AG09319 (cell line): ENCODE data around the gene SMAD5.

ENCODE experiments used
- DNase-seq: peaks from one replicate; pipeline ENCODE4 v3.0.0-alpha.2; 2010; ENCODE audit warnings: low read depth; ENCODE audit errors: extremely low read depth
- TF ChIP-seq, protein P1 (sequence below): IDR thresholded peaks from 2 replicates; pipeline ENCODE4 v1.5.1; 2011; ENCODE audit warnings: low read depth, mild to moderate bottlenecking, inconsistent platforms, low read length, moderate library complexity

The SMAD5 gene

DNA sequence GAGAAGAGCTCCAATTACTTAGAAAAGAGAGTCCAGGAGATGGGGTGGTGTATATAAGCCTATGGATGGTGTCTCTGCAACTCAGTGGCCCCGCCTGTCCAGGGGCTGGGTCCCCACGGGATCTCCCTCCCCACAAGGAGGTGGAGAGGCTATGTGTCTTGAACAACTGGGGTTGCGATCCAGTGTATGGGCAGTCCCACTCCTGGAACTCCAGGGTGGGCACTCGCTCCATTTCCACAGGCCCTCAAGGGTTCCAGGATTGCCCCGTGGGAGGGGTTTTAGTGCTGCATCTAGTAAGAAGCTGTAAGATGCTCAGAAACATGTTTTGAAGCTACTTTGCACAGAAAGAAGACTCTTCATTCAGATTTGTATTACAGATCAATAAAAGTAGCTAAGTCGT lies 558 bp upstream of the SMAD5 start:
- TF ChIP-seq, protein P1, sequence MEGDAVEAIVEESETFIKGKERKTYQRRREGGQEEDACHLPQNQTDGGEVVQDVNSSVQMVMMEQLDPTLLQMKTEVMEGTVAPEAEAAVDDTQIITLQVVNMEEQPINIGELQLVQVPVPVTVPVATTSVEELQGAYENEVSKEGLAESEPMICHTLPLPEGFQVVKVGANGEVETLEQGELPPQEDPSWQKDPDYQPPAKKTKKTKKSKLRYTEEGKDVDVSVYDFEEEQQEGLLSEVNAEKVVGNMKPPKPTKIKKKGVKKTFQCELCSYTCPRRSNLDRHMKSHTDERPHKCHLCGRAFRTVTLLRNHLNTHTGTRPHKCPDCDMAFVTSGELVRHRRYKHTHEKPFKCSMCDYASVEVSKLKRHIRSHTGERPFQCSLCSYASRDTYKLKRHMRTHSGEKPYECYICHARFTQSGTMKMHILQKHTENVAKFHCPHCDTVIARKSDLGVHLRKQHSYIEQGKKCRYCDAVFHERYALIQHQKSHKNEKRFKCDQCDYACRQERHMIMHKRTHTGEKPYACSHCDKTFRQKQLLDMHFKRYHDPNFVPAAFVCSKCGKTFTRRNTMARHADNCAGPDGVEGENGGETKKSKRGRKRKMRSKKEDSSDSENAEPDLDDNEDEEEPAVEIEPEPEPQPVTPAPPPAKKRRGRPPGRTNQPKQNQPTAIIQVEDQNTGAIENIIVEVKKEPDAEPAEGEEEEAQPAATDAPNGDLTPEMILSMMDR, result no peak
- DNase-seq, result no peak

DNA sequence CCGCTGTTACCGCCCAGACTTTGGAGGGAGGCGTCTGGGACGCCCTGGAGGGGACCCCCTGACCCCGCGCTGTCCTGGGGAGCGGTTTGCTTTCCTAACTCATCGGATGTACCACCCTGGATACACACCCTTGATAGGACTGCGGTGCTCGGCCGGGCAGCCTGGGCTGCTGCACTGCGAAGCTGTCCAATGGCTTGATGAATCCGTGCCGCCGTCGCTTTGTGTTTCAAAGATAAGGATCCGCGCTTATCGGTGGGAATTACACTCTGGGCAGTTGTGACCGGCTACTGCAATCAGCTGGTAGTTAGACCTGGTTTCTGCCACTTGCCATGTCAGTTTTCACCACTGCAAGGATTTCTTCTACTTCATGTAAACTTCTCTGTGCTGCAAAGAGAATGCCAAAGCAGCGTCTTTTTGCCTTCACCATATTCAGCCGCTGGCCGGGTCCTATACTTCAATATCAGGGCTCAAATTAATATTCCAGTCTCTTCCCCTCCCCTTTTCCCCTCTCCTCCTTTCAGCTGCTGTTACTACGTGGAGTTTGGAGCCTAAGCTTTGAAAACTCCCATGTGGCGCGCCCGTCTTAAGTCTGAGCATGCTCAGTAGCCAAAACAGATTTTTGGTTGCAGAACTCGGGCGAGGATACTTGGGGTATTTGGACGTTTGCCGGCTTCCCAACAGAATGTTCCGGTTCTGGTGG lies 727 bp downstream of the SMAD5 start:
- peak; percentile 22 for DNase-seq
- TF ChIP-seq, protein P1, result no peak

DNA sequence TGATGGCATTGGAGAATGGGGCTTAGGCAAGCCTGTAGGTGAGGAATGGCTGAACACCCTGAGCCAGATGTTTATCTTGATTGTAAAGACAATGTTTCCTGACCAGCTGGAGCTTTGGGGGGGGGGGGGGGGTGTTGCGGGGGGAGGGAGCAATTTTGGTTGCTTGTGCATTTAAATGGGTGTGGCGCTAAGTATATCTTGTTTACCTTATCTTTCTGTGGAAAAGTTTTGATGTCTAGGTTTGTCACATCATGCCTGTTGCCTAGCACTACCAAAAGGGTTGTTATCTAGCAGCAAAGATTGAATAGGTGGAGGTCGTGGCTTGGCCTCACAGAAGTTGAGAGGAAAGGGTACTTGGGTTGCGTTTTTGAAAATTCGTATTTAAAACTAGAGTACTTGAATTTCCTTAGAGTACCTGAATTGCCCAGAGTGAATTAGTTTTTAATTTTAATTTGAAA lies 1.3 kb downstream of the SMAD5 start:
- DNase-seq, result no peak
- TF ChIP-seq, protein P1, result no peak

DNA sequence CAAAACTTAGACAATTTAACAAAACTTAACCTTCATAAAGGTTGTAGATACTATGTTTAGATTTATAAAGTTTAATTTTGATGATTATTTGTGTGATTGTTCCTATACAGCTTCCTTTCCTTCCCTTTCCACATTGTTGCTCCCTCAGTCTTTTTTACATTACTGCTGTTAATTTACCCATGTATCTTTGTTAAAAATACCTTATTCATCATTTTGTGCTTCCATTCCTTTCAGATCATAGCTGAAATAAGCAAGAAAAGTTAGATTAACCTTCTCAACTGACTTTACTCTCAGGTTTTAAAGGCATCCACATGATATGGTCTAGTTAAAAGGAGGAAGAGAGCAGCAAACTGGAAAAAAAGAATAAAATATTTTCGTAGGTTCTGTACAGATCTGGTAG lies 2.0 kb downstream of the SMAD5 start:
- TF ChIP-seq, protein P1, result no peak
- no peak for DNase-seq

DNA sequence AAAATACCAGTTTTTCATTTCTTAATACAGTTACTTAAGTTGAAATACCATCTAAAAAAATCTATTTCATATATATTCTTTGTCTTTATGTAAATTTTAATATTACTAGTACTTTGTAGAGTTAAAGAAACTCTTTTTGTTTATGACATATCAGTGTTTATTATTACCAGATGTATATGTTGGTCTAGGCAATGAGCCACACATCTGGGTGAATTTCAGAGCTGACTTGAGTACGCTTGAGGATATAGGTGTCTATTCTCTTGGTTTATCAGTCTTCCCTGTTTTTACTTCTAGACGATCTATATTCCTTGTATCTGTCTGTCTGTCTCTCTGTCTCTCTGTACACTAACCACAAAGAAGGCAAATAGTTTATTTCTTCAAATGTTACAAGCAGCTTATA lies 2.9 kb downstream of the SMAD5 start:
- TF ChIP-seq, protein P1, result no peak

DNA sequence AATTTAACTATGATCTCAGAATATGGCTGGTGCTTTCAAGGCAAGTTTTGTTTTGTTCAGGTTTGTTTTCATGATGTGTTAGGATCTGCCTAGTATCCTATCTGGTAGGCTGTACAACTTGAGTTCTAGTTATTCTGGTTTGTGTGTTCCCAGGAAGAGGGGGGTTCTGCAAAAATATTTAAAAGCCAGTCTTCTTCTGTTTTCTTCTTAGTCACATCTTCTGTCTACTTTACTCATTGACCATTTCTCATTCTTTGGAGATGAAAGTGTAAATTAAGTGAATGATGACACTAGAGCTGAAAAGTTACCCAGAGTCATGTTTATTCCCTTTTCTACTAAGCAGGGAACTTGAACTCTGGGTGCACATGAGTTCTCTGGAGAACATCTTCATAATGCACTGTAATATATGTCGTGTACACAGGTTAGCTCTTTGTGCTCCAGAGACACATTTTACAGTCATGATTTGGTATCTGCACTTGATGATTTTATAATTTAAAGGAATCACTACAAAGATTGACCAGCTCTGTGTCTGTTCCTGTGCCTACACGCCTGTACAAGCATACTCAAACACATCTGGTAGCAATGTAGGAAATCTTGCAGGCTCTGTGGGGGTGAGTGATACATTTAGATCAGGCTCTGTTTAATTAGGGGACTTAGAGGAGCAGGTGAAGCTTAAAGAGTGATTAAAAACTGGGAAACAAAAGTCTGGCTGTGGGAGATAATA lies 5.0 kb downstream of the SMAD5 start:
- TF ChIP-seq, protein P1, result no peak
- no peak for DNase-seq

More for the DNA sequence above, 2.9 kb downstream of the SMAD5 start:
- no peak for DNase-seq

DNA sequence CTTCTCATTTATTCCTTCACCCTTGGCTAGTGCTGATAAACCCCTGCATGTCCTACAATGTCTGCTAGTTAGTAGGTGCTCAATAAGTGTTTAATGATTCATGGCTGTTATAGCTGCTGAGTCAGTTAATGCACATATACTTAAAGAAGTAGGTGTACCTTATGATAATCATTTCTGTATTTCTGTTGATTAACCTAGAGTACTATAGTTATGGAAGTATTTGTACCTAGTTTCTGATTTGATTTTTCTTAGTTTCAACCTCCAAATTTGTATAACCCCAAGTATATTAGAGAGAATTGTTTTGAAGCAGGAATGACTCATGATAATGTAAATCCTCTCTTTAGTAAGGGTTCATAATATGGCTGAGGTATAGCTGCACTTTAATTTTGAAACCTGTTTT lies 8.9 kb downstream of the SMAD5 start:
- TF ChIP-seq, protein P1, result no peak
- no peak for DNase-seq
